ENCODE measurements around the gene OR8H2. TPM values are rescaled to one million over a fixed set of nuclear protein-coding genes. Genes with fewer than 3 reads are reported as not detected.

The OR8H2 gene
- total RNA-seq, result not detected in 2 replicates

GRCh38 chr11:56103210-56103737 is at the start of gene OR8H2:
Gene OR8H2 (plus strand): TSS chr11:56103687. CDS start chr11:56105043, 1,356 bp downstream.

GRCh38 chr11:56093008-56093407 is 10.5 kb upstream of the OR8H2 start, which contains the start of gene OR8I2:
Gene OR8I2 (plus strand): TSS chr11:56093308. CDS start chr11:56093308, 0 bp downstream.

GRCh38 chr11:56122073-56122472 is 18.6 kb downstream of the OR8H2 start, which contains the start of gene OR8H3:
Gene OR8H3 (plus strand): TSS chr11:56122373. CDS start chr11:56122373, 0 bp downstream.

GRCh38 chr11:56140151-56140661 is 36.7 kb downstream of the OR8H2 start, which contains the start of gene OR8J3:
Gene OR8J3 (minus strand): TSS chr11:56140201. CDS start chr11:56137718, 2,483 bp downstream.

Other genes with a start within 250 kb of the OR8H2 start
- not detected in 2 replicates for gene TRIM51, start 220.4 kb upstream of the OR8H2 start, total RNA-seq
- not detected in 2 replicates for gene OR5W2, start 189.1 kb upstream of the OR8H2 start, total RNA-seq
- not detected in 2 replicates for gene OR5I1, start 167.3 kb upstream of the OR8H2 start, total RNA-seq
- not detected in 2 replicates for gene OR10AG1, start 133.7 kb upstream of the OR8H2 start, total RNA-seq
- gene OR5F1, start 109.1 kb upstream of the OR8H2 start, total RNA-seq, result not detected in 2 replicates
- not detected in 2 replicates for gene OR5AS1, start 76.0 kb upstream of the OR8H2 start, total RNA-seq
- gene OR8I2, start 10.4 kb upstream of the OR8H2 start, total RNA-seq, result not detected in 2 replicates
- gene OR8H3, start 18.7 kb downstream of the OR8H2 start, total RNA-seq, result not detected in 2 replicates
- gene OR8J3, start 36.5 kb downstream of the OR8H2 start, total RNA-seq, result not detected in 2 replicates
- not detected in 2 replicates for gene OR8K5, start 56.6 kb downstream of the OR8H2 start, total RNA-seq
- gene OR5J2, start 72.9 kb downstream of the OR8H2 start, total RNA-seq, result not detected in 2 replicates
- not detected in 2 replicates for gene OR5T2, start 130.6 kb downstream of the OR8H2 start, total RNA-seq
- gene OR5T3, start 148.6 kb downstream of the OR8H2 start, total RNA-seq, result not detected in 2 replicates
- not detected in 2 replicates for gene OR5T1, start 170.5 kb downstream of the OR8H2 start, total RNA-seq
- gene OR8H1, start 188.6 kb downstream of the OR8H2 start, total RNA-seq, result not detected in 2 replicates
- gene OR8K3, start 211.5 kb downstream of the OR8H2 start, total RNA-seq, result not detected in 2 replicates
- not detected in 2 replicates for gene OR8K1, start 242.4 kb downstream of the OR8H2 start, total RNA-seq

Measured in airway epithelial cell (primary cell).